Measurements from ENCODE around the gene CTNNA3.

CTNNA3 gene

GRCh38 chr10:65894379-65894778 lies 1801.6 kb downstream of the CTNNA3 start:
- DNase-seq = no peak

GRCh38 chr10:65893676-65894075 lies 1802.3 kb downstream of the CTNNA3 start:
- no peak for DNase-seq

- no peak for DNase-seq
These were observed 1803.7 kb downstream of the CTNNA3 start for GRCh38 chr10:65892284-65892683.

- no peak for DNase-seq
These were observed 1804.7 kb downstream of the CTNNA3 start for GRCh38 chr10:65891073-65891981.

GRCh38 chr10:65864529-65864928 lies 1831.5 kb downstream of the CTNNA3 start:
- no peak for DNase-seq

GRCh38 chr10:65864036-65864435 lies 1832.0 kb downstream of the CTNNA3 start:
- no peak for DNase-seq

Measured in fibroblast of skin of back (primary cell).